Right atrium auricular region (tissue), 2 donors: ENCODE results near the gene NSUN6. TPM values are rescaled to one million over a fixed set of nuclear protein-coding genes. Genes with fewer than 3 reads are reported as not detected.
A peak's percentile ranks its signal among the peaks of the same experiment; 100 is the strongest.
"Not testable (repeated sequence)": the region's sequence is repeated elsewhere in the genome, so short reads cannot be mapped to it uniquely, and the experiment has no call there.

Experiments
- DNase-seq: peaks from one replicate; pipeline ENCODE4 v3.0.0-alpha.2; 2019; ENCODE audit warnings: low spot score
- H3K27ac ChIP-seq, 2 donors: fragments of 200-600 bp; sonication (generic); 1 replicate in 1 of 2; 2 replicates in 1 of 2; pipeline ENCODE4 v1.5.1; 2016 to 2019
- H3K27me3 ChIP-seq, 2 donors: fragments of 200-600 bp; sonication (generic); one replicate each; pipeline versions ENCODE4 v1.5.1 to v1.6.0; 2017 to 2019
- H3K36me3 ChIP-seq: fragments of 200-600 bp; sonication (generic); one replicate; pipeline ENCODE4 v1.5.1; 2016
- H3K4me1 ChIP-seq, 2 donors: fragments of 200-600 bp; sonication (generic); one replicate each; pipeline versions ENCODE4 v1.5.1 to v1.6.0; 2017 to 2019
- H3K4me3 ChIP-seq, 2 donors: fragments of 200-600 bp; sonication (generic); 1 replicate in 1 of 2; 2 replicates in 1 of 2; pipeline ENCODE4 v1.5.1; 2017 to 2019; ENCODE audit warnings: mild to moderate bottlenecking in 1 of 2, moderate library complexity in 1 of 2
- H3K9me3 ChIP-seq, 2 donors: fragments of 200-600 bp; sonication (generic); one replicate each; pipeline ENCODE4 v1.5.1; 2019
- total RNA-seq, 2 donors: library from RNA; depleted of rRNA; stranded (reverse); fragments of >200 nt; gene quantifications; one replicate each; pipeline ENCODE4 v1.1.0, GENCODE V29; 2016
- TF ChIP-seq, protein P1 (sequence below), 2 donors: fragments of 200-600 bp; sonication (generic); IDR thresholded peaks; one replicate each; pipeline ENCODE4 v1.5.1; 2019; ENCODE audit warnings: antibody characterized with exemption in 2 of 2

The NSUN6 gene
- total RNA-seq, 2 donors from 2014 or later, result 5.3 to 8.8 TPM

DNA sequence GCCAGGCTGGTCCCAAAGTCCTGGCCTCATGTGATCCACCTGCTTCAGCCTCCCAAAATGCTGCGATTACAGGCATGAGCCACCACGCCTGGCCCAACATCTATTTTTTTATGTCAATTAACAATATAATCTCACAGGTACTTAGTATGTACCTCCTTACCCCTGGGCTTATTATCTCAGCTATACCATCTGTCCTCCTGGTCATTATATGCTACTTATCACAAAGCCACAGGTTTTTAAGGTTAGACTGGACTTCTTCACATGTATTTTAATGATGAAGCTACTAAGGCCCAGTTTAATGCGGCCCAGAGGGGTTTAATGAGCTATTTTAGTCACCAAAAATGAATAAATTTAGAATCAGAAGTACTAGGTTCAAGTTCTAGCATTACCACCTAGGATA lies 3.4 kb downstream of the NSUN6 start:
- Histone ChIP-seq H3K27ac (no peak overlapping the region), H3K4me1 (peaks cover 0 to 18% of the 10 kb centered on the region in 2 donors), H3K36me3 (no peaks in the 10 kb centered on the region), H3K9me3 (no peaks in the 10 kb centered on the region), H3K4me3 (no peak overlapping the region), H3K27me3 (no peaks in the 10 kb centered on the region)
- TF ChIP-seq, protein P1, sequence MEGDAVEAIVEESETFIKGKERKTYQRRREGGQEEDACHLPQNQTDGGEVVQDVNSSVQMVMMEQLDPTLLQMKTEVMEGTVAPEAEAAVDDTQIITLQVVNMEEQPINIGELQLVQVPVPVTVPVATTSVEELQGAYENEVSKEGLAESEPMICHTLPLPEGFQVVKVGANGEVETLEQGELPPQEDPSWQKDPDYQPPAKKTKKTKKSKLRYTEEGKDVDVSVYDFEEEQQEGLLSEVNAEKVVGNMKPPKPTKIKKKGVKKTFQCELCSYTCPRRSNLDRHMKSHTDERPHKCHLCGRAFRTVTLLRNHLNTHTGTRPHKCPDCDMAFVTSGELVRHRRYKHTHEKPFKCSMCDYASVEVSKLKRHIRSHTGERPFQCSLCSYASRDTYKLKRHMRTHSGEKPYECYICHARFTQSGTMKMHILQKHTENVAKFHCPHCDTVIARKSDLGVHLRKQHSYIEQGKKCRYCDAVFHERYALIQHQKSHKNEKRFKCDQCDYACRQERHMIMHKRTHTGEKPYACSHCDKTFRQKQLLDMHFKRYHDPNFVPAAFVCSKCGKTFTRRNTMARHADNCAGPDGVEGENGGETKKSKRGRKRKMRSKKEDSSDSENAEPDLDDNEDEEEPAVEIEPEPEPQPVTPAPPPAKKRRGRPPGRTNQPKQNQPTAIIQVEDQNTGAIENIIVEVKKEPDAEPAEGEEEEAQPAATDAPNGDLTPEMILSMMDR (IDR thresholded peaks at IDR 0.05), result no peak
- DNase-seq, result no peak

DNA sequence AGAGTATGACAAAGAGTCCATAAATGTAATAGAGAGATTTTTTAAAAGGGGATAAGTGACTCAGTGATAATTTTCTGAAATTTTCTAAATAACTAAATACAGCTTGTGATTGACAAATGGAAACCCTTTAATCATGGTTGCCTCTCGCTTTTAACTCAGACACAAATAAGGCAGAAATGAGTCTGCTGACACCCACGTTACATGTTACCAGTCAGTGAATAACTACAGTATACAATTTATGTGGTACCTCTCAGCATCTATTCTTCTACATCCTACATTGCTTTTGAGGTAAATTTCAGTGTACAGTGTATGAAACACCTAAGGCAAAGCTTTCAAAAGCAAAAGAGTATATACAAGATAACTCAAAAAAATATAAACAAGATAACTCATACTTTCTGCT lies 4.2 kb downstream of the NSUN6 start:
- H3K27me3 ChIP-seq, result no peaks in the 10 kb centered on the region
- peaks cover 0 to 18% of the 10 kb centered on the region in 2 donors for H3K4me1 ChIP-seq
- H3K27ac ChIP-seq, result no peak overlapping the region
- DNase-seq, result no peak
- no peak overlapping the region for H3K4me3 ChIP-seq
- no peaks in the 10 kb centered on the region for H3K9me3 ChIP-seq
- H3K36me3 ChIP-seq, result no peaks in the 10 kb centered on the region
- TF ChIP-seq, protein P1 (IDR thresholded peaks at IDR 0.05), result no peak

DNA sequence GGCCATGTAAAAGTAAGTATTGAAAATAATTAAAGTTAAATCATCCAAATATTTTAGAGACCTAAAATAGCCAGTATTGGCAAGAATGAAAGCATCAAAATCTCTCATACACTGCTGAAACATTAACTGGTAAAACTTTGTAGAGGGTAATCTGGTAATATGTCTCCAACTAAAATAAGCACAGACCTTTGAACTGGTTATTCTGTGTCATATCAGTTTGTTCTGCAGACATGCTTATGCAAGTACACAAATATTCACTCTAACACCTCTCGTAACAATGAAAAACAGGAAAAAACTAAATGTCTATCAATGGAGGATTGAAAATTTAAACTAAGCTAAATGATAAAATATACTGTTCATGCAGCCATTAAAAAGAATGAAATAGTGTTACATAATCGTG lies 11.7 kb downstream of the NSUN6 start:
- H3K36me3 ChIP-seq, DNase-seq, H3K27me3 ChIP-seq, H3K9me3 ChIP-seq, H3K27ac ChIP-seq, H3K4me3 ChIP-seq, H3K4me1 ChIP-seq: not testable (repeated sequence)

DNA sequence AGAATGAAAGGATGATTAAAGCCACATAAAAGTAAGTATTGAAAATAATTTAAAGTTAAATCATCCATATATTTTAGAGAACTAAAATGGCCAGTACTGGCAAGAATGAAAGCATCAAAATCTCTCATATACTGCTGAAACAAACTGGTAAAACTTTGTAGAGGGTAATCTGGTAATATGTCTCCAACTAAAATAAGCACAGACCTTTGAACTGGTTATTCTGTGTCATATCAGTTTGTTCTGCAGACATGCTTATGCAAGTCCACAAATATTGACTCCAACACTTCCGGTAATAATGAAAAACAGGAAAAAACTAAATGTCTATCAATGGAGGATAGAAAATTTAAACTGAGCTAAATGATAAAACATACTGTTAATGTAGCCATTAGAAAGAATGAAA lies 14.0 kb downstream of the NSUN6 start:
- not testable (repeated sequence) for H3K4me3 ChIP-seq, H3K4me1 ChIP-seq, H3K27me3 ChIP-seq, H3K36me3 ChIP-seq, H3K27ac ChIP-seq, H3K9me3 ChIP-seq, DNase-seq

DNA sequence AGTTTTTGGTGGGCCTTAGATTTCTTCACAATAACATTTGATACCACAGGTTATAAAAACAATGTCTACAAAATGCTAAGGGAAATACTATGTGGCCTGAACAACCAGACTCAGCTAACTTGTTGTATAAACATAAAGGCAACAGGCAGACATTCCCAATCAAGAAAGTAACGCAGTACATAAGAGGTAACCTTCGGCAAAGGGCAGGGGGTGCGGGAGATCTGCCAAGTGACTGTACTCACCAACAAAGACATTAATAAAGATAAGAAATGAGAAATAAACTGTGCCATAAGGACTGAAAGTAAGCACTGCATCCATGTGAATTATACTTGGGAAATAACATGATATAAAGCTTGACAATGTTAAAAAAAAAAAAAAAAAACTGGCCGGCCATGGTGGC lies 15.4 kb downstream of the NSUN6 start:
- TF ChIP-seq, protein P1 (IDR thresholded peaks at IDR 0.05), result no peak

DNA sequence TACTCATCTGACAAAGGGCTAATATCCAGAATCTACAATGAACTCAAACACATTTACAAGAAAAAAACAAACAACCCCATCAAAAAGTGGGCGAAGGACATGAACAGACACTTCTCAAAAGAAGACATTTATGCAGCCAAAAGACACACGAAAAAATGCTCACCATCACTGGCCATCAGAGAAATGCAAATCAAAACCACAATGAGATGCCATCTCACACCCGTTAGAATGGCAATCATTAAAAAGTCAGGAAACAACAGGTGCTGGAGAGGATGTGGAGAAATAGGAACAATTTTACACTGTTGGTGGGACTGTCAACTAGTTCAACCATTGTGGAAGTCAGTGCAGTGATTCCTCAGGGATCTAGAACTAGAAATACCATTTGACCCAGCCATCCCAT lies 18.9 kb downstream of the NSUN6 start:
- H3K36me3 ChIP-seq, H3K4me1 ChIP-seq, H3K27ac ChIP-seq, H3K27me3 ChIP-seq, DNase-seq, H3K9me3 ChIP-seq, H3K4me3 ChIP-seq: not testable (repeated sequence)

More for the DNA sequence above, 15.4 kb downstream of the NSUN6 start:
- Histone ChIP-seq H3K4me1 (no peaks in the 10 kb centered on the region), H3K4me3 (no peak overlapping the region), H3K9me3 (no peaks in the 10 kb centered on the region), H3K36me3 (no peaks in the 10 kb centered on the region), H3K27me3 (no peaks in the 10 kb centered on the region), H3K27ac (no peak overlapping the region)
- DNase-seq, result no peak

DNA sequence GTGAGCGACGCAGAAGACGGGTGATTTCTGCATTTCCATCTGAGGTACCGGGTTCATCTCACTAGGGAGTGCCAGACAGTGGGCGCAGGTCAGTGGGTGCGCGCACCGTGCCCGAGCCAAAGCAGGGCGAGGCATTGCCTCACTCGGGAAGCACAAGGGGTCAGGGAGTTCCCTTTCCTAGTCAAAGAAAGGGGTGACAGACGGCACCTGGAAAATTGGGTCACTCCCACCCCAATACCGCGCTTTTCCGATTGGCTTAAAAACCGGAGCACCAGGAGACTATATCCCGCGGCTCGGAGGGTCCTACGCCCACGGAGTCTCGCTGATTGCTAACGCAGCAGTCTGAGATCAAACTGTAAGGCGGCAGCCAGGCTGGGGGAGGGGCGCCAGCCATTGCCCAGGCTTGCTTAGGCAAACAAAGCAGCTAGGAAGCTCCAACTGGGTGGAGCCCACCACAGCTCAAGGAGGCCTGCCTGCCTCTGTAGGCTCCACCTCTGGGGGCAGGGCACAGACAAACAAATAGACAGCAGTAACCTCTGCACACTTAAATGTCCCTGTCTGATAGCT lies 23.9 kb downstream of the NSUN6 start:
- H3K9me3 ChIP-seq, H3K27me3 ChIP-seq, H3K4me1 ChIP-seq, H3K36me3 ChIP-seq: not testable (repeated sequence)
- Histone ChIP-seq H3K4me3 (peak overlapping the region; percentile 48 to 67), H3K27ac (peak overlapping the region; percentile 78 to 83)
- DNase-seq, result peak; percentile 77

DNA sequence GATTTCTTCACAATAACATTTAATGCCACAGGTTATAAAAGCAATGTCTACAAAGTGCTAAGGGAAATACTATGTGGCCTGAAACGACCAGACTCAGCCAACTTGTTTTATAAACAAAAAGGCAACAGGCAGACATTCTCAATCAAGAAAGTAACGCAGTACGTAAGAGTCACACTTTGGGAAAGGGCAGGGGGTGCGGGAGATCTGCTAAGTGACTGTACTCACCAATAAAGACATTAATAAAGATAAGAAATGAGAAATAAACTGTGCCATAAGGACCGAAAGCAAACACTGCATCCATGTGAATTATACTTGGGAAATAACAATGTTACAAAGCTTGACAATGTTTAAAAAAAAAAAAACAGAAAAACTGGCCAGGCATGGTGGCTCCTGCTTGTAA lies 25.5 kb downstream of the NSUN6 start:
- Histone ChIP-seq H3K4me3 (no peak overlapping the region), H3K27ac (no peak overlapping the region)

DNA sequence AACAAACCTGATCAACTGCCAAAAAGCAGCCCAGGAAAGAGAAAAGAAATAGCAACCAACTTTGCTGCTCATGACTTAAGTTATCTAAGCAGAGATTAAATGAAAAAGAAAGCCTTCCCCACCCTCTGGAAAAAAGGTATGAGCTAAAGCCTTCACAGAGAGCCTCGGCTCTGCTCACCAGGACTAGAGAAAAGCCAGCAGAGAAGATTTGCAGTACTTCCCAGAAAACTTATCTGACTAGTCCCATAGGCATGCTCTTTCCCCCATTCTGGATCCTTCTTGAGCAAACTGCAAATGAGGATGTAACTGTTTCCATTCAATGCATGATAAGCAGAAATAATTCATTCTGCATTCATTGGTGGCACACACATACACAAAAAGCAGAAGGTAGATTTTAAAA lies 27.7 kb downstream of the NSUN6 start:
- not testable (repeated sequence) for H3K9me3 ChIP-seq, DNase-seq

More for the DNA sequence above, 25.5 kb downstream of the NSUN6 start:
- no peaks in the 10 kb centered on the region for H3K27me3 ChIP-seq
- TF ChIP-seq, protein P1 (IDR thresholded peaks at IDR 0.05), result no peak
- no peaks in the 10 kb centered on the region for H3K36me3 ChIP-seq
- DNase-seq, result no peak
- no peaks in the 10 kb centered on the region for H3K4me1 ChIP-seq
- no peaks in the 10 kb centered on the region for H3K9me3 ChIP-seq

More for the DNA sequence above, 27.7 kb downstream of the NSUN6 start:
- not testable (repeated sequence) for H3K4me1 ChIP-seq, H3K36me3 ChIP-seq, H3K27me3 ChIP-seq, H3K27ac ChIP-seq, H3K4me3 ChIP-seq
